HepG2 (cell line): ENCODE data around the gene UBR4. TPM values are rescaled to one million over a fixed set of nuclear protein-coding genes. Genes with fewer than 3 reads are reported as not detected.

Experiments
- CBFB ChIP-seq: sonication (generic); formaldehyde crosslinking; IDR thresholded peaks from 2 replicates; pipeline ENCODE4 v1.4.0; 2020; ENCODE audit warnings: missing genetic modification reagents
- NAIF1 ChIP-seq: sonication (generic); formaldehyde crosslinking; IDR thresholded peaks from 2 replicates; pipeline ENCODE4 v1.5.0; 2020; ENCODE audit warnings: mild to moderate bottlenecking, missing genetic modification reagents, borderline replicate concordance
- SSRP1 ChIP-seq: IDR thresholded peaks from 2 replicates; pipeline ENCODE4 v1.6.1; 2016; ENCODE audit warnings: control low read depth
- ZC3H13 ChIP-seq: sonication (generic); formaldehyde crosslinking; IDR thresholded peaks from 2 replicates; pipeline ENCODE4 v1.8.1; 2023; ENCODE audit warnings: mild to moderate bottlenecking, missing genetic modification reagents, moderate library complexity
- ZSCAN22 ChIP-seq: sonication (generic); formaldehyde crosslinking; IDR thresholded peaks from 2 replicates; pipeline ENCODE4 v1.4.0; 2020; ENCODE audit warnings: mild to moderate bottlenecking, missing genetic modification reagents
- polyA plus RNA-seq, 8 experiments: library from polyadenylated mRNA; depleted of rRNA in 3 of 8; stranded (reverse) in 7 of 8; unstranded in 1 of 8; fragments of >200 nt; fragmentation: Illumina TruSeq in 4 of 8; extraction: Trizol in 4 of 8; gene quantifications; 2 replicates each; pipeline versions ENCODE4 v1.2.1 to v1.2.3, GENCODE V29; 2011 to 2016; ENCODE audit warnings: low read depth in 4 of 8, missing spikeins in 1 of 8, mixed read lengths in 1 of 8; ENCODE audit not compliant: insufficient read depth in 1 of 8
- total RNA-seq, 5 experiments: library from RNA; depleted of rRNA; stranded (reverse); fragments of >200 nt; fragmentation: Illumina TruSeq; extraction: Trizol; gene quantifications; 2 replicates each; pipeline ENCODE4 v1.2.3, GENCODE V29; 2016; ENCODE audit warnings: low read depth in 1 of 5
- TF ChIP-seq, protein P1 (sequence below): sonication (generic); formaldehyde crosslinking; IDR thresholded peaks from 2 replicates; pipeline ENCODE4 v1.4.0; 2020; ENCODE audit warnings: mild to moderate bottlenecking, missing genetic modification reagents
- TF ChIP-seq, protein P2 (sequence below): sonication (generic); formaldehyde crosslinking; IDR thresholded peaks from 2 replicates; pipeline ENCODE4 v1.8.1; 2023; ENCODE audit warnings: mild to moderate bottlenecking, moderate library complexity, missing genetic modification reagents

Gene UBR4
- total and polyA plus RNA-seq, 2 of the 13 experiments (the other 11 are each of a cell fraction or from before 2014, with no cell fraction given), result 59.1 to 106 TPM

DNA sequence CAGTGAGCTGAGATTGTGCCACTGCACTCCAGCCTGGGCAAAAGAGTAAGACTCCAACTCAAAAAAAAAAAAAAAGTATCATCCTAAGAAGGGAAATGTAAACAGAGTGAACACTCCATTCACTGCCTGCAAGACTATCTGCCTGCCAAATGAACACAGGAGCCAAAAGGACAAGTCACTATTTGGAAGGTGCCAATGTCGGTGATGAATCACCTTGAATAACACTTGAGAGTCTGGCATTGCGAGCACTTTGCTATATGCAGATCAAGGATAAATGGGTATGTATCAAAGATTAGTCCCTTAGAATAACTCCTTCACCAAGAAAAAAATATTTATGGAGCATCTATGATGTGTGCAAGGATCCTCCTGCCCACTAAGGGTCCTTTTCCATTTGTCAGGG is 6.6 kb downstream of the UBR4 start (continued):
- TF ChIP-seq, protein P1, sequence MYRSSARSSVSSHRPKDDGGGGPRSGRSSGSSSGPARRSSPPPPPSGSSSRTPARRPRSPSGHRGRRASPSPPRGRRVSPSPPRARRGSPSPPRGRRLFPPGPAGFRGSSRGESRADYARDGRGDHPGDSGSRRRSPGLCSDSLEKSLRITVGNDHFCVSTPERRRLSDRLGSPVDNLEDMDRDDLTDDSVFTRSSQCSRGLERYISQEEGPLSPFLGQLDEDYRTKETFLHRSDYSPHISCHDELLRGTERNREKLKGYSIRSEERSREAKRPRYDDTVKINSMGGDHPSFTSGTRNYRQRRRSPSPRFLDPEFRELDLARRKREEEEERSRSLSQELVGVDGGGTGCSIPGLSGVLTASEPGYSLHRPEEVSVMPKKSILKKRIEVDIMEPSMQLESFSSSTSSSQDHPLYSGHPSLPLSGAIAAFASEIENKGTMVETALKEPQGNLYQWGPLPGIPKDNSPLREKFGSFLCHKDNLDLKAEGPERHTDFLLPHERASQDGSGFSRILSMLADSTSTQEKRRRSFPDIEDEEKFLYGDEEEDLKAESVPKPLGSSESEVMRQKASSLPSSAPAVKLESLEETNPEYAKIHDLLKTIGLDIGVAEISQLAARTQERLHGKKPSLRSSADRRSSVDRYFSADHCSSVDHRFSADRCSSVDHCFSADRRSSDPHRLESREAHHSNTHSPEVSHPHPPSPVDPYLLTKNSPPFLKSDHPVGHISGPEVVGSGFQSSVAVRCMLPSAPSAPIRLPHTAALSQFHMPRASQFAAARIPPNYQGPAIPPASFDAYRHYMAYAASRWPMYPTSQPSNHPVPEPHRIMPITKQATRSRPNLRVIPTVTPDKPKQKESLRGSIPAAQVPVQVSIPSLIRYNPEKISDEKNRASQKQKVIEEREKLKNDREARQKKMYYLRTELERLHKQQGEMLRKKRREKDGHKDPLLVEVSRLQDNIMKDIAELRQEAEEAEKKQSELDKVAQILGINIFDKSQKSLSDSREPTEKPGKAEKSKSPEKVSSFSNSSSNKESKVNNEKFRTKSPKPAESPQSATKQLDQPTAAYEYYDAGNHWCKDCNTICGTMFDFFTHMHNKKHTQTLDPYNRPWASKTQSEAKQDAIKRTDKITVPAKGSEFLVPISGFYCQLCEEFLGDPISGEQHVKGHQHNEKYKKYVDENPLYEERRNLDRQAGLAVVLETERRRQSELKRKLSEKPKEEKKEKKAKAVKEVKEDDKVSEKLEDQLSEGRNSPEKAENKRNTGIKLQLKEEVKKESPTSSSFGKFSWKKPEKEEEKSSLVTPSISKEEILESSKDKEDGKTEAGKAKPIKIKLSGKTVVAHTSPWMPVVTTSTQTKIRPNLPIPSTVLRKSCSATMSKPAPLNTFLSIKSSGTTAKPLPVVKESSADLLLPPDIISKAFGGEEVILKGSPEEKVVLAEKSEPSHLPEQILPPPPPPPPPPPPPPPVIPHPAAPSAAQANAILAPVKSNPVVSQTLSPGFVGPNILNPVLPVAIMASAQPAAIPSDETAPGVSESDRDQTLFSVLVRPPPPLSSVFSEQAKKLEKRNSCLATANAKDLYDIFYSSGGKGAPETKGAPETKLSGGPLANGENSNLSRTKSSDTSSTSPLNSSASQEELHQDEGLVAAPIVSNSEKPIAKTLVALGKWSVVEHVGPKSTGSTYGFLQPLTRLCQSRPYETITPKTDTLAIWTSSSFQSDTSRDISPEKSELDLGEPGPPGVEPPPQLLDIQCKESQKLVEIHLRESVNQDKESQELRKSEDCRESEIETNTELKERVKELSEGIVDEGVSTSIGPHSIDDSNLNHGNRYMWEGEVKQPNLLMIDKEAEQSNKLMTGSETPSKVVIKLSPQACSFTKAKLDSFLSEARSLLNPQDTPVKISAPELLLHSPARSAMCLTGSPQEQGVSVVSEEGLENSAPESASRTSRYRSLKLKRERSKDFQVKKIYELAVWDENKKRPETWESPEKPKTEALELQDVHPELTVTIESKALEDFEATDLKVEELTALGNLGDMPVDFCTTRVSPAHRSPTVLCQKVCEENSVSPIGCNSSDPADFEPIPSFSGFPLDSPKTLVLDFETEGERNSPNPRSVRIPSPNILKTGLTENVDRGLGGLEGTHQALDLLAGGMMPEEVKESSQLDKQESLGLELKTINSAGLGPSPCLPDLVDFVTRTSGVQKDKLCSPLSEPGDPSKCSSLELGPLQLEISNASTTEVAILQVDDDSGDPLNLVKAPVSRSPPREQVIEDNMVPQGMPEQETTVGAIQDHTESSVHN, result no peak
- TF ChIP-seq ZC3H13 (CRISPR knock-in tag) (no peak), ZSCAN22 (no peak), SSRP1 (CRISPR knock-in tag) (no peak), NAIF1 (CRISPR knock-in tag) (no peak), CBFB (CRISPR knock-in tag) (no peak)
- TF ChIP-seq, protein P2, sequence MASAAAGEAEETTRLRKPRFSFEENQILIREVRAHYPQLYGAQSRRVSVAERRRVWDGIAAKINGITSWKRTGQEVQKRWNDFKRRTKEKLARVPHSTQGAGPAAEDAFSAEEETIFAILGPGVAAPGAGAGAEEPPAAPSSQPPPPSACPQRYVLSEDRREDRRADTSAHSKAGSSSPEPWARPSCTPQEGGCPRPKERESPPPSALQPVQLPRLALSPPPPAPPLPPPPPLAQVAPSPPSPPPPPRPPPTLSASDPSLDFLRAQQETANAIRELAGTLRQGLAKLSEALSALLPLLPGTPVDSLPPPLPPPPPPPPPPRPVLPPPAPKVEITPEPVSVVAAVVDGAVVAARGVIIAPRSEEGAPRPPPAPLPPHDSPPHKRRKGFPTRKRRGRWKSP (CRISPR knock-in tag), result no peak
